ENCODE measurements around the gene COASY.

- TF ChIP-seq CTCF (IDR thresholded peaks at IDR 0.05) (no peak), POLR2A (IDR thresholded peaks at IDR 0.05) (no peak)
These were observed 40.9 kb upstream of the COASY start for GRCh38 chr17:42521036-42521435.
